Mucosa of descending colon (tissue), 3 donors: ENCODE results near the gene RAB22A. TPM values are rescaled to one million over a fixed set of nuclear protein-coding genes. Genes with fewer than 3 reads are reported as not detected.

Experiments used
- ATAC-seq: fragments of 200-7000 bp; cut with Tn5 transposase; one replicate; pipeline ENCODE4 v1.9.1; 2020; ENCODE audit warnings: mild to moderate bottlenecking, moderate library complexity
- DNase-seq, 3 donors: peaks; one replicate each; pipeline ENCODE4 v3.0.0-alpha.2; 2020
- H3K36me3 ChIP-seq: fragments of 200-600 bp; one replicate; pipeline ENCODE4 v1.8.0; 2021; ENCODE audit warnings: low read depth, mild to moderate bottlenecking
- H3K4me1 ChIP-seq: fragments of 200-600 bp; one replicate; pipeline ENCODE4 v1.8.0; 2021; ENCODE audit warnings: low read depth, mild to moderate bottlenecking
- H3K4me3 ChIP-seq: fragments of 200-600 bp; one replicate; pipeline ENCODE4 v1.8.0; 2021; ENCODE audit warnings: mild to moderate bottlenecking
- H3K9me3 ChIP-seq: fragments of 200-600 bp; one replicate; pipeline ENCODE4 v1.8.0; 2021; ENCODE audit warnings: mild to moderate bottlenecking
- intact Hi-C, 2 donors: fragments of 100-400 bp; cut with DNase I in 1 of 2; cut with micrococcal nuclease in 1 of 2; formaldehyde crosslinking; loops; one replicate each; pipeline versions ENCODE4 v1.11.0 to v1.11.1; 2022; cut with DNase I, micrococcal nuclease
- total RNA-seq, 3 donors: library from RNA; stranded (reverse); fragmentation: NEBNext Ultra II Directional in 2 of 3; extraction: Animal tissue kit (Norgen Biotek cat#: 25700) in 2 of 3; gene quantifications; one replicate each; pipeline versions ENCODE4 v1.2.1 to v1.2.4, GENCODE V29; 2021 to 2023
- TF ChIP-seq, protein P1 (sequence below): fragments of 200-600 bp; IDR thresholded peaks from one replicate; pipeline ENCODE4 v1.8.0; 2022; ENCODE audit warnings: antibody characterized with exemption, mild to moderate bottlenecking
- donor health status: DM: no; HTN: no; CAD: no; lungs with moderate emphysema.
- donor health status: DM: no; HTN: no; CAD: no.
- donor health status: DM: no; HTN: yes; CAD: no.

Gene RAB22A
- total RNA-seq, 3 donors from 2014 or later, result 20.2 to 27.3 (median 21.0) TPM

GRCh38 chr20:58395604-58396003, 86.1 kb downstream of the RAB22A start:
- DNase-seq (no peak), ATAC-seq (no peak)
- TF ChIP-seq, protein P1, sequence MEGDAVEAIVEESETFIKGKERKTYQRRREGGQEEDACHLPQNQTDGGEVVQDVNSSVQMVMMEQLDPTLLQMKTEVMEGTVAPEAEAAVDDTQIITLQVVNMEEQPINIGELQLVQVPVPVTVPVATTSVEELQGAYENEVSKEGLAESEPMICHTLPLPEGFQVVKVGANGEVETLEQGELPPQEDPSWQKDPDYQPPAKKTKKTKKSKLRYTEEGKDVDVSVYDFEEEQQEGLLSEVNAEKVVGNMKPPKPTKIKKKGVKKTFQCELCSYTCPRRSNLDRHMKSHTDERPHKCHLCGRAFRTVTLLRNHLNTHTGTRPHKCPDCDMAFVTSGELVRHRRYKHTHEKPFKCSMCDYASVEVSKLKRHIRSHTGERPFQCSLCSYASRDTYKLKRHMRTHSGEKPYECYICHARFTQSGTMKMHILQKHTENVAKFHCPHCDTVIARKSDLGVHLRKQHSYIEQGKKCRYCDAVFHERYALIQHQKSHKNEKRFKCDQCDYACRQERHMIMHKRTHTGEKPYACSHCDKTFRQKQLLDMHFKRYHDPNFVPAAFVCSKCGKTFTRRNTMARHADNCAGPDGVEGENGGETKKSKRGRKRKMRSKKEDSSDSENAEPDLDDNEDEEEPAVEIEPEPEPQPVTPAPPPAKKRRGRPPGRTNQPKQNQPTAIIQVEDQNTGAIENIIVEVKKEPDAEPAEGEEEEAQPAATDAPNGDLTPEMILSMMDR, result no peak
- intact Hi-C loops, result no loop called here
- Histone ChIP-seq H3K9me3 (no peaks in the 10 kb centered on the region), H3K4me1 (peaks cover 23% of the 10 kb centered on the region), H3K4me3 (no peak overlapping the region), H3K36me3 (no peaks in the 10 kb centered on the region)

DNA sequence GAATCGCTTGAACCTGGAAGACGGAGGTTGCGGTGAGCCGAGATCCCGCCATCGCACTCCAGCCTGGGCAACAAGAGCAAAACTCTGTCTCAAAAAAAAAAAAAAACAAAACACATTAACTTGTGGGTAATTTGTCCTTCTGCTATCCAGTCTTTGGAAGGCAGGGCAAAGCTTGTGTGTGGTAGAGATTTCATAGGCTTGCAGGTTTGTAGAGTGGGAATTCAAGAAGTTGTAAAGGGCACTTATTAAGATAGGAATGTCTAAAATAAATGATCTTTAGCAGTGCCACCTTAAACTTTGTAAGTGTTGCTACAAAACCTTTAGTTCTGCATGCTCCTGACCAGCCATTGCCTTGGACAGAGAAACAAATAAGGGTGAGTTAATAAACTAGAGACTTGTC, 87.9 kb downstream of the RAB22A start:
- intact Hi-C loops, result no loop called here
- DNase-seq (no peak), ATAC-seq (no peak)
- H3K36me3 ChIP-seq, result no peaks in the 10 kb centered on the region
- H3K4me1 ChIP-seq, result peaks cover 14% of the 10 kb centered on the region
- H3K9me3 ChIP-seq, result no peaks in the 10 kb centered on the region
- TF ChIP-seq, protein P1, result no peak
- no peak overlapping the region for H3K4me3 ChIP-seq

- Histone ChIP-seq H3K4me1 (peaks cover 9% of the 10 kb centered on the region), H3K9me3 (no peaks in the 10 kb centered on the region), H3K36me3 (no peaks in the 10 kb centered on the region), H3K4me3 (no peak overlapping the region)
- ATAC-seq (no peak), DNase-seq (no peak)
- TF ChIP-seq, protein P1, result no peak
- intact Hi-C loops, result no loop called here
Observed at GRCh38 chr20:58398254-58398653, 88.7 kb downstream of the RAB22A start.

DNA sequence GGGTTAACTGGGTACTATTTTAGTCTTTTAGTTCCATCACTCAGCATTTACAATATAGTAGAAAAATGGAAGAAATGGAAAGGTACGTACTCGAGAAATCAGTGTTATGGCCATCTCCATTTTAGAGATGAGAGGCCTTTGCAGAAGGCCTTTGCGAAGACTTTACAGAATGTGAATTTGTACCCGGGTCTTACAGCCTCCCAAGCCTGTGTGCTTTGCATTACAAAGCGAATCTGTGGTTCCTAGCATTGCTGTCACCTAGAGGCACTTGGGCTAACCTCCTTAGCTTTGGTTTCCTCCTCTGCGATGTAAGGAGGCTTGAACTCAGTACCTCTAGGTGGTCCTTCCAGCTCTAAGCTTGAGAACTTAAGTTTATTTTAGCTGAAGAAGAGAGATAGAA, 90.4 kb downstream of the RAB22A start:
- no peak overlapping the region for H3K4me3 ChIP-seq
- TF ChIP-seq, protein P1, result no peak
- peaks cover 2% of the 10 kb centered on the region for H3K4me1 ChIP-seq
- intact Hi-C loops, result no loop called here
- no peak for ATAC-seq
- H3K36me3 ChIP-seq, result no peaks in the 10 kb centered on the region
- H3K9me3 ChIP-seq, result no peaks in the 10 kb centered on the region
- no peak for DNase-seq

GRCh38 chr20:58401162-58401561, 91.6 kb downstream of the RAB22A start:
- Histone ChIP-seq H3K36me3 (no peaks in the 10 kb centered on the region), H3K9me3 (no peaks in the 10 kb centered on the region), H3K4me3 (no peak overlapping the region), H3K4me1 (no peaks in the 10 kb centered on the region)
- TF ChIP-seq, protein P1, result no peak
- ATAC-seq (no peak), DNase-seq (no peak)
- intact Hi-C loops, result no loop called here

DNA sequence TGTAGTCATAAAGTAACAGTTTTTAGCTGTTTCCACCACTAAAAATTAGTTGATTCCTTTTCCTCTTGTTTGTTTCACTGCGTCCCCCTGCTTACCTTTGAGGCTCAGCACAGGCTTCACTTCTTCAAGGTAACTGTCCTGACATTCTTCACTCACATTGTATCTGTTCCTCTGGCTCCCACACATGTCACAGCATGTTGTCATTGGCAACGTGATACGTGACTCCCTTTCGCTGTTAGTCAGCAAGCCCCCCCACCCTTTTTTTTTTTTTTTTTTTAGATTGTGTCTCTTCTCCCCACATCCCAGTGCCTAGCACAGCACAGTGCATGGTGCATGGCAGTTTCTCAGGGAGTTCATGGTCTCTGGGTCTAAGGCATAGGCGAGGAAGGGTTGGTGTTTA, 92.8 kb downstream of the RAB22A start:
- no peak overlapping the region for H3K4me3 ChIP-seq
- H3K4me1 ChIP-seq, result peaks cover 4% of the 10 kb centered on the region
- TF ChIP-seq, protein P1, result no peak
- no peak for DNase-seq
- no peak for ATAC-seq
- H3K9me3 ChIP-seq, result no peaks in the 10 kb centered on the region
- intact Hi-C loops, result no loop called here
- no peaks in the 10 kb centered on the region for H3K36me3 ChIP-seq
